AG10803 (cell line): ENCODE measurements around the gene KCNC1.
A peak's percentile ranks its signal among the peaks of the same experiment; 100 is the strongest.

Experiments used
- DNase-seq: peaks from one replicate; pipeline ENCODE4 v3.0.0; 2010; ENCODE audit warnings: low read depth
- H3K4me3 ChIP-seq: 2 replicates; pipeline ENCODE4 v1.5.1; 2011; ENCODE audit warnings: mild to moderate bottlenecking, low read length, control low read depth
- TF ChIP-seq, protein P1 (sequence below): conservative IDR thresholded peaks from 2 replicates; pipeline ENCODE4 v1.5.1; 2011; ENCODE audit warnings: mild to moderate bottlenecking, low read length, control low read depth, inconsistent platforms

The KCNC1 gene

DNA sequence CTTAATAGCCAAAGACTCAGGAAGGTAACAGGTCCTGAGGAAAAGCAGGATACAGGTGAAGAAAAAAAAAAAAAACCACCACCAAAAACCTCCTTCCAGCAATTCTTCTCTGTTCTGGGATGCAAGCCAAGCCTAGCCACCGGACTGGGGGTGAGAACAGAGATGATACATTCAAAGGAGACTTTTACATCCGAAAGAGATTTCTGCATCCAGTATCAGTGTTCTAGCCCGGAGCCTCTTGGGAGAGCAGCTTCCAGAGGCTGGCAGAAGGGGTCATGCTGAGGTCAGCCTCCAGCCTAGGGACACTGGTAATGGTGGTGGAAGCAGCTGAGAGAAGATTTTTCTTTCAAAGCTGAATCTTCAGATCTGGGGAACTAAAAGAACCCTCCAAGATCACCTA lies 76.2 kb downstream of the KCNC1 start:
- DNase-seq = peak; percentile 33
- TF ChIP-seq, protein P1, sequence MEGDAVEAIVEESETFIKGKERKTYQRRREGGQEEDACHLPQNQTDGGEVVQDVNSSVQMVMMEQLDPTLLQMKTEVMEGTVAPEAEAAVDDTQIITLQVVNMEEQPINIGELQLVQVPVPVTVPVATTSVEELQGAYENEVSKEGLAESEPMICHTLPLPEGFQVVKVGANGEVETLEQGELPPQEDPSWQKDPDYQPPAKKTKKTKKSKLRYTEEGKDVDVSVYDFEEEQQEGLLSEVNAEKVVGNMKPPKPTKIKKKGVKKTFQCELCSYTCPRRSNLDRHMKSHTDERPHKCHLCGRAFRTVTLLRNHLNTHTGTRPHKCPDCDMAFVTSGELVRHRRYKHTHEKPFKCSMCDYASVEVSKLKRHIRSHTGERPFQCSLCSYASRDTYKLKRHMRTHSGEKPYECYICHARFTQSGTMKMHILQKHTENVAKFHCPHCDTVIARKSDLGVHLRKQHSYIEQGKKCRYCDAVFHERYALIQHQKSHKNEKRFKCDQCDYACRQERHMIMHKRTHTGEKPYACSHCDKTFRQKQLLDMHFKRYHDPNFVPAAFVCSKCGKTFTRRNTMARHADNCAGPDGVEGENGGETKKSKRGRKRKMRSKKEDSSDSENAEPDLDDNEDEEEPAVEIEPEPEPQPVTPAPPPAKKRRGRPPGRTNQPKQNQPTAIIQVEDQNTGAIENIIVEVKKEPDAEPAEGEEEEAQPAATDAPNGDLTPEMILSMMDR = no peak
- no peak overlapping the region for H3K4me3 ChIP-seq

DNA sequence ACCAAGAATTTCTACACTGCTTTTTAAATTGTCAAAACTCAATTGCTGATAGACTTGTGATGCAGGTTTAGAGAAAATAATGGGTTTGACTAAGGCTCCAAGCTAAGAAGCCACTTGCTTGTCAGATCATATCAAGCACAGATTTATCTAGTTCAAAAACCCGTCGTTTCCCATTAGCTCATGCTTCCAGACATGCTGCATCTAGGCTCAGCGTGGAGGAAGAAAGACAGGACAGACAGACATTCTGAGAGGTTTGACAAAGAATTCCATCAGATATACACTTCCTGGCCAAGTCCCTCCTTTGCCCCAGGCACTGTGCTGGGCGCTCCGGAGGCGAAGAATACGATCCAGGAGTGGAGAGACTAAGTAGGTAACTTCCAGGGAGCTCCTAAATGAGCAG lies 76.8 kb downstream of the KCNC1 start:
- no peak for DNase-seq
- TF ChIP-seq, protein P1 = no peak
- H3K4me3 ChIP-seq = no peak overlapping the region

DNA sequence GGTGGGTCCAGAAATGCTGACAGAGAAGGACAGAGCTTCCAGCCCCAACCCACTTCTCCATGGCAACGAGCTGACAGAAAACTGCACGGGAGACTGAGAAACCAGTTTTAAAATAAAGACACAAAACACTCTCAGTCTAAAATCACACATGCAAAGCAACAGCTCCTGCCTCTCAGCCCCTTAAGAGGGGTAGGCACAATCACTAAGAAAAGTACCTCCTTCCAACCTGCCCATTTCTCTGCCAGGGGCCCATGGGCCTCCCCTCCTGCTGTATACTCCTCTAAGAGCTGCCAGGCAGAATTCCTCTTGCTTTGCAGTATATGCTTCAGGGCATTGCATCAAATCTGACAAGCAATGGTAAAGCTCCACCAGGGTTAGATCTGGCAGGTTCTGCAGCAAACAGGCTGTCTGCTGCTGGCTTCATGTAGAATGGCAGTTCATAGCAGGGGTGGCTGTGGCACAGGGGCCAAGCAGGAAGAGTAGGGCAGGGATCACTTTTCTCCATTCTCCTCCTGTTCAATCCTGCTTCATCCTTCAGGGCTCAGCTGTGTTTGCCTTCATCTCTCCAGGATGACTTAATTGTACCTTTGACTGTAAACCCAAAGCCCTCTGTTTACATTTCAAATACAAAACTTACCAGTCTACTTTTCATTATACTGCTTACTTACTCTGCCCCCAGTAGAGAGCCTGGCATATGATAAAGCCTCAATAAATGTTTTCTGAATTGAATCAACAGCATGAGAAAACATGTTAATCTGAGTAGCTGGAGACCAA lies 77.7 kb downstream of the KCNC1 start:
- TF ChIP-seq, protein P1 = no peak
- no peak for DNase-seq

DNA sequence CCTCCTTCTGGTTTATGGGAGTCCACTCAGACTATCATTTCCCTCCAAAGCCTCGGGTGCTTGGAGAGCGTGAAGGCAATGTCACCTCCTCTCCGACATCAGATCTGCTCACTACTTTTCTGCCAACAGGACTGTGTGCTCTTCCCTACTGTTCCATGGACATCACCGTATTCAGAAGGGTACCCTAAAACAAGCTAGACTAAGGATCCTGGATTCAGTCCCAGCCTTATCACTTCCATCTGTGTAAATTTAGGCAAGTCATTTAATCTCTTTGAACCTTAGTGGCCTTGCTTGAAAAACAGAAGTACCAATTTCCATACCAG lies 78.2 kb downstream of the KCNC1 start:
- TF ChIP-seq, protein P1 = no peak
- H3K4me3 ChIP-seq = no peak overlapping the region
- no peak for DNase-seq

More for the DNA sequence above, 77.7 kb downstream of the KCNC1 start:
- no peak overlapping the region for H3K4me3 ChIP-seq

DNA sequence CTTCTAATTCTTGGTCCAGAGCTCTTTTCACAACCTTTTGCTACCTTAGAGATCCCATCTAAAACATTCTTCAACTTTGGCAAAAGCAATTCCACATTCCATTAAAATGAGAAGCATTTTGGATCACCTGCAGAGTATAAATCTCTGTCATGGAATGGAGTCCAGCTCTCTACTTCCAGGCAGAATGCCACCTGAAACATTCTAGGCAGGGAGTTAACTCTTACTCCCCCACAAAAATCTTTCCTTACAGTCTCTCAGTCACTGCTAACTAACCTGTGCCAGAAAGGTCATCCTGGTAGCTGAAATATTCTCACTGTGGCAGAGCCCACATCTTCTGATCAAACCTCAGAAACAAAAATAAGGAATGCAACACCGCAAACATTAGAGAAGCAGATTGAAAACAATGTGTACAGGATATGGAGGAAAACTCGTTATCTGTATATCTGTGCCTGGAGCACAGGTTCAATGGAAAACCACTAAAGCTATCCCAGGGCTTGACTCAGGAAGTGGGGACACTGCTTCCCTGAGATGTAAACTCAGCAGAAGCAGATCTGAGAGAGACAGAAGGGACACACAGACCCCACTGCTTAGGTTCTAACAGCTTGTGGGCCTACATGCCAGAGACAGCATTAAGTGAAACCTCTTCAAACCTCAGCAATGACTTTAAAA lies 78.9 kb downstream of the KCNC1 start:
- DNase-seq = peak; percentile 42
- TF ChIP-seq, protein P1 = no peak
- no peak overlapping the region for H3K4me3 ChIP-seq

DNA sequence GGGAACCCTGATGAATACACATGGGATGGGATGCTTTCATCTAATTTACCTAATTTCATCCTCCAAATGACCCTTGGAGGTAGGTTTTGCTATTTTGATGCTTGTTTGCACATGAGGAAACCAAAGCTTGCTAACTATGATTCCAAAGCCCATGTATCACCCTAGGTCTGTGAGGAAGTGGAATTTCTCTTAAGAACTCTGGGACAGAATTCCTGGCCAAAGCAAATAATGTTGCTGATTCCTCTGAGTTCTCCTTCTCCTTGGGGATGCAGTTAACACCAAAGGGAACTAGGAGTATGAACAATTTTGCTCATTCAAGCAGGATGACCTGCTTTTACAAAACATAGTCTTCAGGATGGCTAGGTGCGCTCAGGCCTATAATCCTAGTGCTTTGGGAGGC lies 80.0 kb downstream of the KCNC1 start:
- DNase-seq = no peak
- TF ChIP-seq, protein P1 = no peak
- no peak overlapping the region for H3K4me3 ChIP-seq
